C4-2B (cell line): Measurements from ENCODE around the gene ILRUN.
"Not testable (repeated sequence)": the region's sequence is repeated elsewhere in the genome, so short reads cannot be mapped to it uniquely, and the experiment has no call there.

Experiments
- H3K27ac ChIP-seq: fragments of 450-650 bp; 2 replicates; pipeline ENCODE4 v1.5.1; 2017
- ZFX ChIP-seq: fragments of 450-650 bp; IDR thresholded peaks from 2 replicates; pipeline ENCODE4 v1.6.1; 2017
- TF ChIP-seq, protein P1 (sequence below): fragments of 450-650 bp; conservative IDR thresholded peaks from 2 replicates; pipeline ENCODE4 v1.5.1; 2017; ENCODE audit warnings: mild to moderate bottlenecking

Gene ILRUN

DNA sequence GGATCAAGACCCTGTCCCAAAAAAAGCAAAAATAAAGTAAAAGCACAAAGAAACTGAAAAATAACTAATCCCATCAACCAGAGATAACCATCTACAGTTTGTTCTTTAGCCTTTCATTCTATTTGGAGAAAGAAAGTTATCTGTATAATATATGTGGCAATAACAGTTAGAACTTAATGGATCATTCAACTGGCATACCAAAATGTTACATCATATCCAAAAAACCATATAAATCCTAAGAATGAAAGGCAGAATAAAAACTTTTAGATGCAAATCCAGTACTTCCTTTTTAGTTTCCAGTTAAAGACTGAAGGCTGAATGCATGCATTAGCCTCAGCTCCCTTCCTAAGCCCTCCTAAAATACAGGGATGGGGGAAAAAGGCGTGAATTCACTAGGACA, 25.2 kb downstream of the ILRUN start:
- no peak overlapping the region for H3K27ac ChIP-seq
- TF ChIP-seq, protein P1, sequence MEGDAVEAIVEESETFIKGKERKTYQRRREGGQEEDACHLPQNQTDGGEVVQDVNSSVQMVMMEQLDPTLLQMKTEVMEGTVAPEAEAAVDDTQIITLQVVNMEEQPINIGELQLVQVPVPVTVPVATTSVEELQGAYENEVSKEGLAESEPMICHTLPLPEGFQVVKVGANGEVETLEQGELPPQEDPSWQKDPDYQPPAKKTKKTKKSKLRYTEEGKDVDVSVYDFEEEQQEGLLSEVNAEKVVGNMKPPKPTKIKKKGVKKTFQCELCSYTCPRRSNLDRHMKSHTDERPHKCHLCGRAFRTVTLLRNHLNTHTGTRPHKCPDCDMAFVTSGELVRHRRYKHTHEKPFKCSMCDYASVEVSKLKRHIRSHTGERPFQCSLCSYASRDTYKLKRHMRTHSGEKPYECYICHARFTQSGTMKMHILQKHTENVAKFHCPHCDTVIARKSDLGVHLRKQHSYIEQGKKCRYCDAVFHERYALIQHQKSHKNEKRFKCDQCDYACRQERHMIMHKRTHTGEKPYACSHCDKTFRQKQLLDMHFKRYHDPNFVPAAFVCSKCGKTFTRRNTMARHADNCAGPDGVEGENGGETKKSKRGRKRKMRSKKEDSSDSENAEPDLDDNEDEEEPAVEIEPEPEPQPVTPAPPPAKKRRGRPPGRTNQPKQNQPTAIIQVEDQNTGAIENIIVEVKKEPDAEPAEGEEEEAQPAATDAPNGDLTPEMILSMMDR = no peak
- no peak for TF ChIP-seq ZFX

DNA sequence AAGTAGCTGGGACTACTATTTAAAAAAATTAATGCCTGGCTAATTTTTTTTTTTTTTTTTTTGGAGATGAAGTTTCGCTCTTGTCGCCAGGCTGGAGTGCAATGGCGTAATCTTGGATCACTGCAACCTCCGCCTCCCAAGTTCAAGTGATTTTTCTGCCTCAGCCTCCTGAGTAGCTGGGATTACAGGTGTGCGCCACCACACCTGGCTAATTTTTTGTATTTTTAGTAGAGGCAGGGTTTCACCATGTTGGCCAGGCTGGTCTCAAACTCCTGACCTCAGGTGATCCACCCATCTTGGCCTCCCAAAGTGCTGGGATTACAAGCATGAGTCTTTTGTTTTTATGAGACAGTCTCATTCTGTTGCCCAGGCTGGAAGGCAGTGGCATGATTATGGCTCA, 27.8 kb downstream of the ILRUN start:
- H3K27ac ChIP-seq = not testable (repeated sequence)

DNA sequence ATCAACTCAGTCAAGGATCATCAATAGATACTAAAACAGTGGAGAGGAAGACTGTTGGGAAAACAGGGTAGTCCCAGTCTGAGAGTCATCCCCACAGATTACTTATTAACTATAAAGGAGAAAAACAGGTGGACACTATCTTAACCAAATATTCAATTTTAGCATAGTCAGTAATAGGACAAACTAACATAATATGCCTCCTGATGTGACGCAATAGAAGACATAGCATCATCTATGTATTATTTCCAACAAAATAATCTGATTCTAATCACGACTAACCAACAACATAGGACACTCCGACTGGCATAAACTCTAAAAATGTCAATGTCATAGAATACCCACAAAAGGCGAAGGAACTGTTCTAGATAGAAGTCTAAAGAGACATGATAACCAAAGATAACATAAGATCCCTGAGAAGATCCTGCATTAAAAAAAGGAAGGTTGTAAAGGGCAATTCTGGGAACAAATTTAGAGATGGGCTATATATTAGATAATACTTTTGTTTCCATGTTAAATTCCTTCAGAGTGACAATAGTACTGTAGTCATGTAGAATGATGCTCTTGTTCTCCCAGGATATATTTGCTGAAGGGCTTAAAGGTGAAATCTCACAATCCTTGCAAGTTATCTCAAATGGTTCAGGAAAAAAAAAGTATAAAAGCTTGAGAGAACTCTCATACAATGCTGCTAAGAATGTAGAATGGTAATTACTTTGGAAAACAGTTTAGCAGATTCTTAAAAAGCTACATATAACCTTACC, 28.9 kb downstream of the ILRUN start:
- TF ChIP-seq ZFX = no peak
- TF ChIP-seq, protein P1 = no peak
- H3K27ac ChIP-seq = no peak overlapping the region

DNA sequence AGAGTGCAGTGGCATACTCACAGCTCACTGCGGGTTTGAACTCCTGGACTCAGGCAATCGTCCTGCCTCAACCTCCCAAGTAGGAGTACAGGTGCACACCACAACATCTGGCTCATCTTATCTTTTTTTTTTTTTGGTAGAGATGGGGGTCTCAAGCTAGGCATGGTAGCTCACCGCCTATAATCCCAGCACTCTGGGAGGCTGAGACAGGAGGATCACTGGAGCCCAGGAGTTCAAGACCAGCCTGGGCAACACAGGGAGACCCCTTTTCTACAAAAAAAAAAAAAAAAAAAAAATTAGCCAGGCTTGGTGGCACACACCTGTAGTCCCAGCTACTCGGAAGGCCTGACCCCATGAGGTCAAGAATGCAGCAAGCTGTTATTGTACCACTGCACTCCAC, 31.5 kb downstream of the ILRUN start:
- H3K27ac ChIP-seq = no peak overlapping the region; the same call in 1 of the 2 replicates
- TF ChIP-seq, protein P1 = no peak
- no peak for TF ChIP-seq ZFX

DNA sequence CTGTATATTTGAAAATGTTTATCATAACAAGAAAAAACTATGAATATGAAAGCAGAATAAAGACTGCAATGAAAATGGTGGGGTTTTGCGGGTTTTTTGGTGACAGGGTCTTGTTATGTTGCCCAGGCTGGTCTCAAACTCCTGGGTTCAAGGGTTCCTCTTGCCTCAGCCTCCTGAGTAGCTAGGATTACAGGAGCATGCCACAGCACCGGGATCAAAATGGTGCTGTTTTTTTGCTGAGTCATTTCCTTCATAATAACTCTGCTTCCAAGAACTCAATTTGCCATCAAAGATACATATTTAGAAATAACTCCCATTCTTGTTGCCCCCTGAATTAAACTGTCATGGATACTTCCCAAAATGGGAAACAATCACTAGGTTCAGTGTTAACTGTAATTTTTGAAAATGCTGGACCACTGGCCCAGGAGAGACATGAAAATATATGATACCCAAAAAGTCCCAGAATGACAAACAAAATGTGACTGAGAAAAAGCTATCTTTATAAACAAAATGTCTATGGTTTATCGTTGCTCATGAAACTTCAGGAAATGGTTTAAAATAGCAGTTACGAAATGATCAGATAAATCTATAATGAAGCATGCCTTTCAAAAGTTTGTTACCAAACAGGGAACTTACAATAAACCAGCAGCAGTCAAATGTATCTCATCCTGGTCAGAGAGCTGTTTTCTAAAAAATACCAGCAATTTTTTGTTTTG, 32.2 kb downstream of the ILRUN start:
- no peak for TF ChIP-seq ZFX
- H3K27ac ChIP-seq = peak overlapping the region; percentile 20

DNA sequence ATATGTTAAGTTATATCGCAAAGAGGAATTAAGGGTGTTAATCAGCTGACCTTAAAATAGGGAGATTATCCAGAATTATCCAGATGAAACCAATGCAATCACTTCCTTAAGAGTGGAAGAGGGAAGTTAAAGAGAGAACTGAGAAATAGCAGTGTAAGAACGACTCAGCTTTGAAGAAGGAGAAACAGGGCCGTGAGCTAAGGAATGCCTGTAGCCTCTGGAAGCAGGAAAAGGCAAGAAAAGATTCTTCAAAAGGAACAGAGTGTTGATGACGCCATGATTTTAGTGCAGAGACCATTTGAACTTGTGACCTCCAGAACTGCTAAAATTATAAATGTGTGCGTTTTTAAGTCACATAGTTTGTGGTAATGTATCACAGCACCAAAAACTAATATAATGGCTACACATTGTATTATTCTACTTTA, 32.7 kb downstream of the ILRUN start:
- H3K27ac ChIP-seq = peak overlapping the region; percentile 20; the same call in 1 of the 2 replicates
- TF ChIP-seq, protein P1 = no peak
- TF ChIP-seq ZFX = no peak

DNA sequence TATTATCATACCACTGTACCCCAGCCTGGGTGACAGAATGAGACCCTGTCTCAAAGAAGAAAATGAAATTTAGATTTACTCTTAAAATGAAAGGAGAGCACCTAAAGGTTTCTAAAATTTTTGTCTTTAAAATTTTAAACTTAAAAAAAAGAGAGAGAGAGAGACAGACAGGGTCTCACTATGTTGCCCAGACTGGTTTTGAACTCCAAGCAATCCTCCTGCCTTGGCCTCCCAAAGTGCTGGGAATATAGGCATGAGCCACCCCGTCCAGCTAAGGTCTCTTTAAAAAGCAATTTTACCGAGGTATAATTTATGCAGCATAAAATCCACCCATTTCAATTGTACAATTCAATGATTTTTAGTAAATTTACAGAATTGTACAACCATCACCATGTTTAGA, 33.2 kb downstream of the ILRUN start:
- no peak overlapping the region for H3K27ac ChIP-seq
- TF ChIP-seq, protein P1 = no peak
- no peak for TF ChIP-seq ZFX

DNA sequence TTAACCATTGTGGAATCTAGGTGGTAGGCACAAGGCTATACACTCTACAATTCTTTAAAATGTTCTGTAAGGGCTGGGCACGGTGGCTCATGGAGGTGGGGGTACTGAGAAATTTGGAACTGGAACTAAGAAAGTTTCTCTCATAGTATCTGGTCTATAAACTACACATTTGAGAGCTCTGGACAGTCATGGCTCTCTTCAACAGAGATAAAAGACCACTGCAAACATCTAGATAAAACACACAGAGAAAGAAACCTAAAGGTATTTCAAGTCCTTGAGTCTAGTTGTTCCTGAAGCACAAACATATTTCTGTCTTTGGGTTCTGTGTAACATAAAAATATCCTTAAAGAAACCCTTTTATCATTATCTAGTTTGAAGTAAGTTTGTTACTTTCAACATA, 35.2 kb downstream of the ILRUN start:
- no peak overlapping the region for H3K27ac ChIP-seq
- TF ChIP-seq, protein P1 = no peak
- no peak for TF ChIP-seq ZFX
